Femur (tissue), 1 donor: ENCODE data around the gene WNT16.

Experiments used
- DNase-seq: peaks from one replicate; pipeline ENCODE4 v3.0.0-alpha.2; 2017

WNT16 gene

DNA sequence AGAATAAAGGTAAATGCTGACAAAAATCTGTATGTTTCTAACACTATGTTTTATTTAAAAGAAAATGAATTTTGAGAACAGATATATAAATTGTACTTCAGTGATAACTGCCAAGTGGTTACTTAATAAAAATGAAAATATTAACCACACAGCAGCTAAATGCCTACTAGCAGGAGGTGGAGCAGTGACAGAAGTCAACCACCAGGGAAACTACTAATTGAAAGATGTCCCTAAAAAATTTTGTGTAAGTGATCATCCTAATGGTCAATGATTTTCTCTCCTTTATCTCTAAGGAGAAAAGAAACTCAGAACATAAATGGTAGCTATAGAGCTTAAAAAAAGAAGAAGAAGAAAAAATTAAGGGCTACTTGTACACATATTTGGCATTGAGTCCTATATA is 22.9 kb downstream of the WNT16 start:
- DNase-seq: no peak

- DNase-seq: no peak
Observed at GRCh38 chr7:121352323-121352722, 23.5 kb downstream of the WNT16 start.

DNA sequence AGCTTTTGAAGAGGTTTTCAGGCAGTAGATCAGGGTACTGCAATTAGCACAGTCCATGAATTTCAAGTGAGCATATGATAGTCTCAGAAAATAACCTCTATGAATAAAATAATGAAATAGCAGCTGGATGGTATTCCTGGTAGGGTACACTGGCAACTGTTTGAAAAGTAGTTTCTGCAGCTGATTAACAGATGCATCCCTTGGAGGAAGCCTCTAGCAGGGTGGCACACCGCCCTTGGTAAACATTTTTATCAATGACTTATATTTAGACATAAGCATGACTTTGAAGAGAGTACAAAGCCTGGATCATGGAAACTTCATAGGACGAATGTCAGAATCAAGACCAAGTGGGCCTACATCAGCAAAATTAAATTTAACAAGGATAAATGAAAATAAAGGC is 26.8 kb downstream of the WNT16 start:
- DNase-seq: no peak

- DNase-seq: no peak
Observed at GRCh38 chr7:121360564-121360963, 31.8 kb downstream of the WNT16 start.

- DNase-seq: no peak
Observed at GRCh38 chr7:121366852-121367431, 38.1 kb downstream of the WNT16 start.

DNA sequence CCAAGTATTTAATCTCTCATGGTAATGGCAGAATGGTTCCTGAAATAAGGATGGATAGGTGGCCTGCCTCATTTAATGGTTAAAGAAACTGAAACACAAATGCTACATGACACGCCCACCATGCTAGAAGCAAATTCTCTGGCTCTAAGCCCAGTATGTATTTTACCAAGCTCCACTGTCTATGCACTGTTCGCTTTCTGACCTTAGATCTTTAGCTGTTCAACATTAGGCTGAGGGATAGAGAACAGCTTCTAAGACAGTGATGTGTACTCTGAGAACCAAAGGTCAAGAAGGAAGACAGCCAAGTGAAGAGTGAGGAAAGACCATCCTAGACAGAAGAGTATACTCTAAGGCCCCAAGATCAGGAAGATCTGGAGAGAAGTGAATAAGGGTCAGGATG is 40.7 kb downstream of the WNT16 start:
- no peak for DNase-seq

DNA sequence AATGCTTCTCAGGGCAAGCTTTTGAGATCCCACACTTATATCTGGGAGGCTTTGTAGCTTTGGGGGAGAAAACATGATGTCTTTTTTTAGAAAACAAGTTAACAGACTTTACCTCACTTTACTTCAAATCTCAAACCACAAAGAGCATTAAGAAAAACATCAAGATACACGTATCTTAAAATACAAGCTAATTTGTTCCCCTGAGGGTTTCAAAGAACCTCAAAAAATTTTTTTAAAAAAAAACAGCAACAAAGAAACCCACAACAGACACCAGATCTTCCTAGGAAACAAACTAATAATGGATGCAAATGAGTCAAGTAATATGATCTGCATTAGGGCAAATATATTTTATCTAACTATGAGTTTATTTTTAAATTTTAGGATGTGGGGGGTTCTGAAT is 42.6 kb downstream of the WNT16 start:
- DNase-seq: no peak

DNA sequence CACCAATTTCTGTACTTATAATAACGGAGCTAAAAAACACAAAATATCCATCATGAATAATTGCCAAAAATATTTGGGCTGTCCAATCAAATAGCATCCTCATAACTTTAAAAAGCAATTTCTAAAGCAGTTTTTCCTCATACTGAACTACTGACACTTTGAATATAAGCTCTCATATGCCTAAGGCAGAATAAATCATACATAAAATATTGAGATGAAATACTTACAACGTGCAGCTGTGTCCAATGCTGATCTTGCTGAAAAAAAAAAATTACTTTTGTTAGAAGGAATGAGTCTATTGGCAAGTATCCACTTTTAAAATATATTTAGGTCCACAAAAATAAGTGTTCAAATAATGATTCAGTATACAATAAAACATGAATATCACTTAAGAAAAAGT is 43.1 kb downstream of the WNT16 start:
- no peak for DNase-seq

- no peak for DNase-seq
Observed at GRCh38 chr7:121372376-121373010, 43.7 kb downstream of the WNT16 start.

- no peak for DNase-seq
Observed at GRCh38 chr7:121373177-121373576, 44.4 kb downstream of the WNT16 start.

DNA sequence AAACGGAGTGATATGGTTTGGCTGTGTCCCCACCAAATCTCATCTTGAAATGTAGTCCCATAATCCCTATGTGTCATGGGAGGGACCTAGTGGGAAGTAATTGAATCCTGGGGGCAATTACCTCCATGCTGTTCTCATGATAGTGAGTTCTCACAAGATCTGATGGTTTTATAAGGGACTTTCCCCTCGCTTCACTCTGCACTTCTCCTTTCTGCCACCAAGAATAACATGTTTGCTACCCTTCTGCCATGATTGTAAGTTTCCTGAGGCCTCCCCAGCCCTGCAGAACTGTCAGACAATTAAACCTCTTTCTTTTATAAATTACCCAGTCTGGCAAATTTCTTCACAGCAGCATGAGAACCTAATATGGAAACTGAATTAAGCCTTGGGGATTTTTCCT is 48.2 kb downstream of the WNT16 start:
- DNase-seq: no peak

DNA sequence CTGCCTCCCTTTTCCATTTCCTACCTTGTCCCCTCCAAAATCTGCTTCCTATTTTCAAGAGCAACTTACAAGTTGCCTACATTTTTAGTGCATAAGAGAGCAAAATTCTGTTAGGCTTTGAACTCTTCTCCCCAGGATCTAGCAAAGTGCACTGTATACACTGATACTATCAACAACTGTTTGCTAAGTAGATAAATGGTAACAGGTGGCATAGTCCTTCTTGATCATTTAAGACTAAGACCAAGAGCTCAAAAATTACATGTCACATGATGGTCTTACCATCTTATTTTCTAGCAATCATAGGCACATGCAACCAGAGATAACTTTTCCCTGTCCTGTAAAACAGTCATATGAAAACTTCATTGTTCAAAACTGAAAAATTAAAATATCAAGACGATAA is 51.1 kb downstream of the WNT16 start:
- DNase-seq: no peak

GRCh38 chr7:121382473-121382872 is 53.7 kb downstream of the WNT16 start:
- no peak for DNase-seq

GRCh38 chr7:121383235-121383910 is 54.6 kb downstream of the WNT16 start:
- no peak for DNase-seq

DNA sequence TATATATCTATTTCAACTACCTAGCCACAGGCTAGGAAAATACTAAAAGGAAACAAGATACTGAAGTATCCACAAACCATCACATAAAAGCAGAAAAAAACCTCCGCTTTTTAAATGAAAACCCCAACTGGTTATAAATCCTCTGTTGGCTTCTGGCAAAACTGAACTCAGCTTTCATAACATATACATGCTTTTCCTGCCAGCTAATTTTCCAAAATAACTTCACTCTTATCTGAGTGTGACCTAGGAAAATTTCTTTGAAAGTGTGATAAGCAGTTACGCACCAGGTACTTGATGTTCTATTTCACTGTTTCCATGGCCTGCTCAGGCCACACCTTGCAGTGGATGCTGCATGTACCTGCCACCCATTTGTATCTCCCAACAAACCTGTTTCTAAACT is 55.5 kb downstream of the WNT16 start:
- no peak for DNase-seq

DNA sequence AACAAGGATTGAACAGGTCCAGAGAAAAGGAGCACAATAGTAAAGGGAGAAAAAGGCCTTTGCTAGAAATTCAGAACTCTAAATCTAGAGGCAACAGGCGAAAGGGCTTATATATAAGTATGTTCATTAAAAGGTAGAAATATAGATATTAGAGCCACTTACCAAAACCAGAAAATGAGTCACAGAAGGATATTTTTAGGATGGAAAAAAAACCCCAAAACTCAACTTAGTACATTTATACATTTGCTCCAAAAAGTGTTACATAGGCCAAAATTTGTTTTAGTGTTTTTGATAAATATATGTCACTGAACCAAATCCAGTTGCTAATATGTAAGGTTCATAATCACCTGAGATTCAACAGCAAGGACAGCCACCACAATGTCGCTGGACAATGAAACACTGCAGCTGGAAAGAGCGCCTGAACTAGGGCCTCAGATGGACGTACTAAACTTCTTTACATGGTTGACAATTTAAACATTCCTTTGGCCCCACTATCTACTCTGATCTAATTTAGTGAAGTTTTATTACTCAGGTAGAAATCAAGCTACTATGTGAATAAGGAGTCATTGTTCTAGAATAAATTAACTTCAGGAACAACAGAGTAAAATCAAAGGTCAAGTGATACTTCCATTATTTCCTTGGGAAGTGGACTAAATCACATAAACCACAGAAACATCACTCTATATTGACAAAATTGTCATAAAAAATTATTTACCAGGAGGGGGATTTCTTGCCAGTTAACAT is 56.4 kb downstream of the WNT16 start:
- DNase-seq: no peak

GRCh38 chr7:121385800-121386179 is 57.0 kb downstream of the WNT16 start:
- no peak for DNase-seq

- DNase-seq: no peak
Observed at GRCh38 chr7:121388950-121389349, 60.1 kb downstream of the WNT16 start.

DNA sequence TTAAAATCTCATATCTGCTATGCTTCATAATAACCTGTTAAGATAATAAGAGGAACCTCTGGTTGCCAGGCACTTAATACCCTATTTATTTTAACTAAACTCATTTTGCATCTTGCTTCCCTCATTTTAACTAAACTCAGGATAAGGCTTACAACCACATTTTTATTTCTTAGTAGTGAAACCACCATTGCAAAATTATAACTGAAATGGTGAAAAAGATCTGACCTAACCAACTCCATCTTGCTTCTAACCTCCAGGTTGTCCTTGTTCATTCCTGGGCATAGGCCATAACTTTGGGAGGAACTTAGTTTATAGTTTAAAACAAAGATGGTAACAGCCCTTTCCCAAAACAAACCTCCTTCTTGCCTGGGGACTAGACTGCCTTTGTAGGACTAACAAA is 61.3 kb downstream of the WNT16 start:
- DNase-seq: no peak

- DNase-seq: no peak
Observed at GRCh38 chr7:121390617-121391016, 61.8 kb downstream of the WNT16 start.
